Measurements from ENCODE around the gene PTPN14.

PTPN14 gene

DNA sequence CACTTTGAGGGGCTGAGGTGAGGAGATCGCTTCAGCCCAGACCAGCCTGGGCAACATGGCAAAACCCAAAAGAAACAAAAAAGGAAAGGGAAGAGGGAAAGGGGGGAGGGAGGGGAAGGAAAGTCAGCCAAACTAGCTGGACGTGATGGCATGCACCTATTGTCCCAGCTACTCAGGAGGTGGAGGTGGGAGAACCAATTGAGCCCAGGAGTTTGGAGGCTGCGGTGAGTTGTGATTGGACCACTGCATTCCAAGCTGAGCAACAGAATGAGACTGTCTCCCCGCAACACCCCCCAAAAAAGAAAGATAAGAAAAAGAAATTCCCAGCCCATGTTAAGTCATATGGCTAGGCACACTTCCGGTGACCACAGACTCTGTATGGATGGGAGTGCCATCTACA, 128.4 kb downstream of the PTPN14 start:
- TF ChIP-seq POLR2A (IDR thresholded peaks at IDR 0.05; ENCODE audit: extremely low read depth, insufficient read length) (no peak), MYC (IDR thresholded peaks at IDR 0.05; ENCODE audit: low read depth, low read length) (no peak)
- TF ChIP-seq, protein P1, sequence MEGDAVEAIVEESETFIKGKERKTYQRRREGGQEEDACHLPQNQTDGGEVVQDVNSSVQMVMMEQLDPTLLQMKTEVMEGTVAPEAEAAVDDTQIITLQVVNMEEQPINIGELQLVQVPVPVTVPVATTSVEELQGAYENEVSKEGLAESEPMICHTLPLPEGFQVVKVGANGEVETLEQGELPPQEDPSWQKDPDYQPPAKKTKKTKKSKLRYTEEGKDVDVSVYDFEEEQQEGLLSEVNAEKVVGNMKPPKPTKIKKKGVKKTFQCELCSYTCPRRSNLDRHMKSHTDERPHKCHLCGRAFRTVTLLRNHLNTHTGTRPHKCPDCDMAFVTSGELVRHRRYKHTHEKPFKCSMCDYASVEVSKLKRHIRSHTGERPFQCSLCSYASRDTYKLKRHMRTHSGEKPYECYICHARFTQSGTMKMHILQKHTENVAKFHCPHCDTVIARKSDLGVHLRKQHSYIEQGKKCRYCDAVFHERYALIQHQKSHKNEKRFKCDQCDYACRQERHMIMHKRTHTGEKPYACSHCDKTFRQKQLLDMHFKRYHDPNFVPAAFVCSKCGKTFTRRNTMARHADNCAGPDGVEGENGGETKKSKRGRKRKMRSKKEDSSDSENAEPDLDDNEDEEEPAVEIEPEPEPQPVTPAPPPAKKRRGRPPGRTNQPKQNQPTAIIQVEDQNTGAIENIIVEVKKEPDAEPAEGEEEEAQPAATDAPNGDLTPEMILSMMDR (IDR thresholded peaks at IDR 0.05; ENCODE audit: low read depth, low read length): no peak
- TF ChIP-seq, protein P2, sequence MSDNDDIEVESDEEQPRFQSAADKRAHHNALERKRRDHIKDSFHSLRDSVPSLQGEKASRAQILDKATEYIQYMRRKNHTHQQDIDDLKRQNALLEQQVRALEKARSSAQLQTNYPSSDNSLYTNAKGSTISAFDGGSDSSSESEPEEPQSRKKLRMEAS (IDR thresholded peaks at IDR 0.05; ENCODE audit: low read depth, low read length): no peak
- no peak for DNase-seq (ENCODE audit: low read depth)
- H3K4me3 ChIP-seq (ENCODE audit: low read depth, low read length): no peak overlapping the region

DNA sequence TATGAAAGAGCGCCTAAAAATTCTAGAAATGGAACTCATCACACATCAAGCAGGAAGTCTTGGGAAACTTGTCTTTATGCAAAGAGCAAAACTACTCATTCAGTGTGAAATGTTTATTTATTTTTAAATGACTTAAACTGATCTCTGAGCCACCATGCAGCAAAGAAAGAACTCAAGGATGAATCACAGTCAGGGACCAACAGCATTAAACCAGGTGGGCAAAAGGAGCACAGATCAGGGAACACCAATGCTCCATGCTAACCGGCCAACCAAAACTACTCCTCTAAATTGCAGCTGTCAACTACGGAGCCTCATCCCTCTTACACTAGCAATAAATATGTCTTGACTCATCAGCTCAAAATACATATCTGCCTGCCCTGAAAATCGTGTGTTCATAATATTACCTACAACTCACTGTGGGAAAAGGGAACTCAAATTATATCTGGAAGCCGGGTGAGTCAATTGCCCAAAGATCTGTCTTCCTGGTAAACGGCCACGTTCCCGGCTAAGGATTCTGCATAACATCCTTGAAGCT, 129.2 kb downstream of the PTPN14 start:
- TF ChIP-seq, protein P1 (IDR thresholded peaks at IDR 0.05; ENCODE audit: low read depth, low read length): no peak
- TF ChIP-seq MYC (IDR thresholded peaks at IDR 0.05; ENCODE audit: low read depth, low read length) (no peak), POLR2A (IDR thresholded peaks at IDR 0.05; ENCODE audit: extremely low read depth, insufficient read length) (no peak)
- TF ChIP-seq, protein P2 (IDR thresholded peaks at IDR 0.05; ENCODE audit: low read depth, low read length): no peak
- DNase-seq (ENCODE audit: low read depth): no peak
- H3K4me3 ChIP-seq (ENCODE audit: low read depth, low read length): no peak overlapping the region

DNA sequence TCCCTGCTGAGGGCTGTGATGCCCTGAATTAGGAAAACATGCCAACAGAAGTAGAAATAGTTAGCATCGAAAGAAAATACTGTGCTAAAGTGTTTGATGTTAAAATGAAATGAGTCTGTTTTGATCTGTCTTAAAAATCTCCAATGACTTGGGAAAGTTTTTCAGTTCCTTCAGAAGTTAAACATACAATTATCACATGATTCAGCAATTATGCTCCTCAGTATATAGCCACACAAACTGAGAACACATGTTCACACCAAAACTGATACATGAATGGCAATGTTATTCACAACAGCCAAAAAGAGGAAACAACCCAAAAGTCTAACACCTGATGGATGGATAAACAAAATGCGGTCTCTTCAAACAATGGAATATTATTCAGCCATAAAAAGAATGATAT, 130.6 kb downstream of the PTPN14 start:
- DNase-seq (ENCODE audit: low read depth): no peak
- TF ChIP-seq, protein P1 (IDR thresholded peaks at IDR 0.05; ENCODE audit: low read depth, low read length): no peak
- TF ChIP-seq POLR2A (IDR thresholded peaks at IDR 0.05; ENCODE audit: extremely low read depth, insufficient read length) (no peak), MYC (IDR thresholded peaks at IDR 0.05; ENCODE audit: low read depth, low read length) (no peak)
- TF ChIP-seq, protein P2 (IDR thresholded peaks at IDR 0.05; ENCODE audit: low read depth, low read length): no peak
- no peak overlapping the region for H3K4me3 ChIP-seq (ENCODE audit: low read depth, low read length)

DNA sequence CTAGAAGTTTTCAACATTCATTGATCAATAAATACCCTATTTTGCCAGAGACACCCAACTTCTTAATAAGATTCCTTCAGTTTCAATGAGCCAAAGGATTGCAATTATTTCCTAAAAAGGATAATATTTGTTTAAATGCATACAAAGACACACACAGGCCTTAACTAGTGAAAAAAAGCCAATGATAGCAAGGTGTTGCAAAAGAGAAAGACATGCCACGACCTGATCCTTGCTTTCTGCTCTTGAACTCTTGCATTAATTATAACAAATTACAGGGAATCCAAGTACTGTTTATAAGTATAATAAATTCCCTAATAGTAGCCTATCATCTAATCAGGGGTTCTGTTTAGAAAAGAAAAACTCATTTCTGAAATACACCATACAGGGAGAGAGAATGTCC, 131.1 kb downstream of the PTPN14 start:
- TF ChIP-seq, protein P2 (IDR thresholded peaks at IDR 0.05; ENCODE audit: low read depth, low read length): no peak
- TF ChIP-seq POLR2A (IDR thresholded peaks at IDR 0.05; ENCODE audit: extremely low read depth, insufficient read length): no peak
- TF ChIP-seq, protein P1 (IDR thresholded peaks at IDR 0.05; ENCODE audit: low read depth, low read length): no peak
- no peak for TF ChIP-seq MYC (IDR thresholded peaks at IDR 0.05; ENCODE audit: low read depth, low read length)
- DNase-seq (ENCODE audit: low read depth): no peak
- H3K4me3 ChIP-seq (ENCODE audit: low read depth, low read length): no peak overlapping the region

DNA sequence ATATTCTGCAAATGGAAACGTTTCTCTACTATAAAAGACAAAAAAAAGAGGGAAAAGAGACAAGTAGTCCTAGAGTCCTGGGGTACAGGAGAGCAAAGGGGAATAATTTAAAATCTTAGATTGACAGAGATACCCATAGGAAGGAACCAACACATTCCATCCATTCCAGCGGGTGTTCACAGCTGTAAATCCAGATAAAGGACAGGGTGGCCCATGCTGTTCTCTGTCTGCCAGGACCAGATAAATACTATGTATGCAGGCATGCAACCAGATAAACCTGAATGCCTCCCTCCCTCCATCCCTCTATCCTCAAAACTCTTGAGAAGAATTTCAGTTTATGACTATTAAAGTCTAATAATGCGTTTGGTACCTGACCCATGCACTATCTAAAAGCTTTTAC, 131.8 kb downstream of the PTPN14 start:
- TF ChIP-seq MYC (IDR thresholded peaks at IDR 0.05; ENCODE audit: low read depth, low read length) (no peak), POLR2A (IDR thresholded peaks at IDR 0.05; ENCODE audit: extremely low read depth, insufficient read length) (no peak)
- TF ChIP-seq, protein P2 (IDR thresholded peaks at IDR 0.05; ENCODE audit: low read depth, low read length): no peak
- TF ChIP-seq, protein P1 (IDR thresholded peaks at IDR 0.05; ENCODE audit: low read depth, low read length): no peak
- H3K4me3 ChIP-seq (ENCODE audit: low read depth, low read length): no peak overlapping the region
- no peak for DNase-seq (ENCODE audit: low read depth)

All from NB4 (cell line).